HG03521 (cell line): Measurements from ENCODE around the gene DUSP22.
A peak's percentile ranks its signal among the peaks of the same experiment; 100 is the strongest.
"Not testable (repeated sequence)": the region's sequence is repeated elsewhere in the genome, so short reads cannot be mapped to it uniquely, and the experiment has no call there.

Experiments used
- ATAC-seq: cut with Tn5 transposase; IDR thresholded peaks from one replicate; pipeline ENCODE4 v1.9.1; 2021; ENCODE audit warnings: mild to moderate bottlenecking, moderate library complexity; ENCODE audit not compliant: unreplicated experiment

Gene DUSP22

DNA sequence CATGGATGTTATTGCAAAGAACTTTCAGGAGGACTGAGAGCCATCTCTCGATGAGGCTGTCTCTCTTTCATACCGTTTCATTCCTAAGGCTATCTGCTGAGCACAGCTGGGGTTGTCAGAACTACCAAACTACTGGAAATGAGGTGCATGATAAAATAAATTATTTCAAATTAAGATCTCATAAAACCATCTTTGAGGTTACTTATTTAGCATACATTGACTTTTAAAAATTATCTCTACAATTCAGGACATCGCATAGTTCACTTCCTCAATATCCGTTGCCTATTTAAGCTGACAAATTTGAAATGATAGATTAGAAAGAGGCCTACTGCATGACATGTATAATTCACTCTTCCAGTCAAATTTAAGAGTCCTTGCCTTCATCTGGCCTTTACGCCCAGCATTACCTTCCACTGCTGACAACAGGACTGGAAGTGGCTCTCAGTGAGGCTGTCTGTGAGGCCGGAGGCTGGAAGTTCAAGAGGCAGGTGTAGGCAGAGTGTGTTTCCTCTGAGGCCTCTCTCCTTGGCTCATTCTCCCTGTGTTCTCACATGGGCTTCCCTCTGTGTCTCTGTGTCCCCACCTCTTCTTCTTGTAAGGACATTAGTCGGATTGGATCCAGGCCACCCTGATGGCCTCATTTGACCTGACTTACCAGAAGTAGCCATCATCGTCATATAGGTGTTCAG, 12.8 kb upstream of the DUSP22 start:
- ATAC-seq, result no peak

DNA sequence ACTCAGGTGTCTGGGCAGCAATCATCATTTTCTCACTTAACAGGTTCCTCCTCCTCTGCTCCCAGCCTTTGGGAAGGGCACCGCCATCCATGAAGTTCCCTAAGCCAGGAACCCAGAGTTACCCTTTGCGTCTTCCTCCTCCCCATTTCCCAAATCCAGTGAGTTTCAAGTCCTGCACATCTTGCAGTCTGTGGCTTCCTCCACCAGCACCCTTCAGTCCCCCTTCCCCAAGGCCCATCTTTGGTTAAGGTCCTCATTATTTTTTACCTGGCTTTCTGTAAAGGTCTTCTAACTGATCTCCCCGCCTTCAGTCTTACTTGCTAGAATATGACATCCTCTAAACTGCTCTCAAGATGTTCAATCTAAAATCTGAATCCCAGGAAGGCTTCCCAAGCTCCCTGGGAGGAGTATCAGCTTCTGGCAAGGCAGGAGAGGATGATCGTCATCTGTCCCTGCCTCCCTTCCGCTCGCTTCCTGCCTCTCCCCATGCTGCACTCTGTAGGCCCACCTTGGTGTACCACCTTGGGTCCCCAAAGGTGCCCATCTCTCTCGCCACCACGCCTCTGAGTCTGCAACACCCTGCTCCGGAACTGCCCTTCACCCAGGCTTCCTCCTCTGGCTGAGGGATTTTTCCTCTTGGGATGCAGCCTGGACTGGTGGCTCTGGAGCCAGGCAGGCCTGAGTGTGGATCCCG, 11.4 kb upstream of the DUSP22 start:
- no peak for ATAC-seq

DNA sequence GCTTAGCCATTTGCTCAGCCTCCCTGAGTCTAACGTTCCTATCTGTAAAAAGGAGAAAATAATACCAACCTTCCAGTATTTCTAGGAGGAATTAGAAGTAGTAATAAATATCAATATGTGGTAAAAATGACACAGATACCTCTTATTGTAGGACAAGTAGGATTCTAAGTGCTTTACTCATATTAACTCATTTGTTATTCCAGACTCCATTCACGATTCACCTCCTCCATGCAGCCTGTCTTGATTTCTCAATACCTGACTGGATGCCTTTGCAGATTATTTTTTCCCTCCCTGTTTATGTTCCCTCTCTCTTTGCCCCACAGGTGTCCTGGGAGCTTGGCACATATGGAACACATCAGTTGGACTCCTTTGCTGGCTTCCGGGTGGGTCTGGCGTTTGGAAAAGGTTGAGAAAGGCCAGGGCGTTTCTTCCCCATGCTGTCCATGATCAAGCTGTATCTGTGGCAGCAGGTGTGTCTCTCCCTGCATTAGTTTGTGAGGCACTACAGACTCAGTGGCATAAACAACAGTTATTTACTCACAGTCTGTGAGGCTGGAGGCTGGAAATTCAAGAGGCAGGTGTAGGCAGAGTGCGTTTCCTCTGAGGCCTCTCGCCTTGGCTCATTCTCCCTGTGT, 10.7 kb upstream of the DUSP22 start:
- no peak for ATAC-seq

DNA sequence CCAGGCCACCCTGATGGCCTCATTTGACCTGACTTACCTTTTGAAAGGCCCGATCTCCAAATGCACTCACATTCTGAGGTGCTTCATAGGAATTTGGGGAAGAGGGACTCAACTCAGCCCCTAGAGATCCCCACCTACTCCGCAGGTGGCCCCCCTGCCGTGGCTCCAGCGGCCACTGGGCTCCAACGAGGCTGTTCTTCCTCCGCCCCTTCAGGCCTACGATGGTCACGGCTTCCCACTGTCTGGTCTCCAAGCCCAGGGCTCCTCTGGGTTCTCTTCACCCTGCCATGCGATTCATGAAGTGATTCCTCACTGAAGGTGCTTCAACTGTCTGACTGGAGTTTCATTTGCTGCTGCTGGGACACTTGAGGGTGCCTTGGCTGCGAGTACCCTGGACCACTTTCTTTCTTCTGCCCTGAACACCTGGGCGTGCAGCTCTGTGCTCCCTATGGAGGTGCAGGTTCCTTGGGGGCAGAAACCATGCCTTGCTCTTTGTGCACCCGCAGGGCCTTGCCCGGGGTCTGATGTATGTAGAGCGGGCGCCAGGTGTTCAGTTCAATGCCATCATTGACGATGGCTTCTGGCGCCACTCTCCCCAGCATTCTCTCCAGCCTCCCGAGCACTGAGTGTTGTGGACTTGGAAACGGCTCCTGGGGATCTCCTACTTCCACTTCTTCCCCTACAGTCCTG, 10.0 kb upstream of the DUSP22 start:
- no peak for ATAC-seq

DNA sequence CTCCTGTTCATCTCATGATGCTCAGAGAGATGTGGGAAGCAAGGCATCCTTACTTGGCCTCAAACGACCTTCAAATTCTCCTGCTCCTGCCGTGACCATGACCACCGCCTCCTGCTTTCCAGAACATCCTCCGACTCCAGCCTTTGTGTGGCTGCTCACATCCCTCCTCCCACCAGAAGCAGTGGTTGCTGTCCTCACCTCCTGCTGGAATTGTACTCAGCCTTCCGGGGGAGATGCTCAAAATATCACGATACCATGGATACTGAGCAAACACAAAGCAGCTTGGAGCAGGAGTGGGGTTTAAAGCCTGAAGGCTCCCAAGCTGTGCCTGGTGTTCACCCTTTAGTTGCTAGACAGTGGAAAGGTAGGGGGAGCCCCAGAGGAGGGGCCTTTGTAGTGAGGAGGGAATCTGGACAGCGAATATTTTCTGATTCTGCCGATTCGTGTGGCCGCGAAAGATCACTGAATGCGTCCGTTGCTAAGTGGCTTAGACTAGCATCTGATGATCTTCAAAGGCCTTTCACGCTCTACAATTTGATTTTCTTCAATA, 9.3 kb upstream of the DUSP22 start:
- no peak for ATAC-seq

DNA sequence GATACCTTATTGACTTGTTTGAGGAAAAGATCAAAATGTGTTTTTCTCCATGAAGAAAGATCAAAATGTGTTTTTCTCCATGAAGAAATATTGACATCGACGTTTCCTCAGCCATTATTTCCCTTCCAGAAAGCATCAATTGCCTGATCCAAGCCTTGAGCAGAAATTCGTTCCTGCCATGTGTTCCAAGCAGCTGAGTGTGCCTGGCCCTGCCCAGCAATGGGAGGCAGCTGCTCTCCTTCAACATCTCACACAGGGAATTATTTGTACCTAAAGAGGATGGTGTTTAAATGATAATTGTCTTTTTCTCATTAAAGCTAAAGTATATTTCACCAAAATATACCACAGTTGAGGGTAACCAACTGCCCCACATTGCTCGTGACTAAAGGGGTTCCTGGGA, 7.8 kb upstream of the DUSP22 start:
- ATAC-seq, result no peak

DNA sequence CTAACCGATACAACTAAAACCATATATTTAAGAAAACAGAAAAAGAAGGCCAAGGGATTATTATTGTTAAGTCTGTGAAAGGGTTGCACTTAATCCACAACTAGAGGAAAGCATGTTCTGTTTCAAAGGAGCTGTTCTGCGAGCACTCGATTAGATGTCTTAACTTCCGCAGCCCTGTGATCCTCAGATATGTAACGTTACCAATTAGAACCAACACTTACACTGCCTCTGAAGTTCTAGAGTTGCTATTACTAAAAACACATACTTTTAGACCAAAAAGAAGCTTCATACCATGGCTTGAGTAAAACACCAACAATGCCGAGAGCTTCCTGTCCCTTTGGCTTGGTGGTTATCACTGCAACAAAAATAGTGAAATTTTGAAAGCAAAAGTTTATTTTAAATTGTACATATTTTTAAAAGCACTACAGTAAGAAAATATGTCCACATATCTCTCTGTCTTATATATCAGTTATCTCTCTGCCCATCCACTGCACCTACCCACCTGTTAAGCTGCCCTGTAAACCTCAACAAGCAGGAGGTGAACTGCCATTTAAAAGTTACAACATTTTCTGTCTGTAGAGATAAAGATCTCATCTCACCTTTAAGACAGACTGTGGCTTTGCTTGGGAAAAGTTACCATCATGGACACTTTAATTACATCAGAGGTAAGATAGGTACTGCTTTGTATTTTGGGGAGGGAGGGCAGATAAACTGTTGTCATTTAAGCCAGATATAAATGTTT, 7.1 kb upstream of the DUSP22 start:
- ATAC-seq, result no peak

DNA sequence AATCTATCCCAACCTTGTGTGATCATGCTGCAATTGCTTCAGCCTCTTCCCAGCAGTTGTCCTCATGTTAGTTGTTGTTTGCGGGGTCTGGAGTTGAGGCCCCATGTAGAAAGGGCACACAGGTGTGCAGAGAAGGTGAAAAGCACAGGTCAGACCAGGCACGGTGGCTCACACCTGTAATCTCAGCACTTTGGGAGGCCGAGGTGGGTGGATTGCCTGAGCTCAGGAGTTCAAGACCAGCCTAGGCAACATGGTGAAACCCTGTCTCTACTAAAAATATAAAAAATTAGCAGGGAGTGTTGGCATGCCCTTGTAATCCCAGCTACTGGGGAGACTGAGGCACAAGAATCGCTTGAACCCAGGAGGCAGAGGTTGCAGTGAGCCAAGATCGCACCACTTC, 6.4 kb upstream of the DUSP22 start:
- not testable (repeated sequence) for ATAC-seq

DNA sequence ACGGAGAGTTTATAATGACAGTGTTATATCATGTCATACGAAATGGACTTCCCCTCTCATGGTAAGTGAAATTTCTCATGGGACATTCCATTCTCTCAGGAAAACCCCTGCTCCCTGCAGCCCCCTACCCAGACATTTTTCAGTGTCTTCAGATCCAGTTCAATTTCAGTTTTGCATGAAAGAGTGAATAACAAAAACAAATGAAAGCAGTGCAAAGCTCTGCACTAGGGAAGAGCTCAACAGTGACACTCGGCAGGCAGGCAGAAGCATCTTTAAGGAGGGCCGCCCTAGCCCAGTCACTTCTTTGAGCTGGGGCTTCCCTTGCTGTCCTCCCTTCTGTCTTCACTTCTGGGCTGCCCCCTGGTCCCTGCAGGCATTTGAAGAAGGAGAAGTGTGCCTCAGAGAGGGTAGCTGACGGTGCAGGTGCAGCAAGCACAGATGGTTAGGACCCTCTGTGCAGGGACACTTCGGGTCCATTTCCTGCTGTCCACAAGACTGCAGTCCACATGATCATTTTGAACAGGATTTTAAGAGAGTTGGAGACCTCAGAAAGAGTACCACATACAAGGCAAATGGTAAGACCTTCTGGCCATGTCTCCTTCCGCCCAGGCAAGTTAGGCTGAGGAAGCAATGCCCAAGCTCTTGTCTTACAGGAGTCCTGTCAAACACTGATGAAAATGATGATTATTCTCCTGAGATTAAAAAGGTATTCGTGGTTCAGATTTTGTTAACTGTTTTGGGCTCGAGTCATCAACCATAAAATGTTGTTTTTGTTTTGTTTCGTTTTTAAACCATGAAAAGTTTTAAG, 5.4 kb upstream of the DUSP22 start:
- no peak for ATAC-seq

DNA sequence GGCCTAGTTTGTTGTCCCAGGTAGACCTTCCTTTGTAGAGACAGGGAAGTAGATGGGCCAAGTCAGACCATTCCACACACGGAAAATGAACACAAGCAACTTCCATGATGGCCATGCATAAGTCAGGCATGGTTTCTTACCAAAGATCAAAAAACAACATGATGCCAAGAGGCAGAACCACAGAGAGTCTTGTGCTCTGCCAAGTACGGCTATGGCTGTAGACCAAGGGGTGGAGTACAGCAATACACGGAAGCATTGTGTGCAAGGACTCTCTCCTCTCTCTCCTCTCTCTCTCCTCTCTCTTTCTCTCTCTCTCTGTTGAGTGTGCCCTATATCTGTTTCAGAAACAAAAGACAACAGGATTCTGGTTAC, 4.8 kb upstream of the DUSP22 start:
- no peak for ATAC-seq

DNA sequence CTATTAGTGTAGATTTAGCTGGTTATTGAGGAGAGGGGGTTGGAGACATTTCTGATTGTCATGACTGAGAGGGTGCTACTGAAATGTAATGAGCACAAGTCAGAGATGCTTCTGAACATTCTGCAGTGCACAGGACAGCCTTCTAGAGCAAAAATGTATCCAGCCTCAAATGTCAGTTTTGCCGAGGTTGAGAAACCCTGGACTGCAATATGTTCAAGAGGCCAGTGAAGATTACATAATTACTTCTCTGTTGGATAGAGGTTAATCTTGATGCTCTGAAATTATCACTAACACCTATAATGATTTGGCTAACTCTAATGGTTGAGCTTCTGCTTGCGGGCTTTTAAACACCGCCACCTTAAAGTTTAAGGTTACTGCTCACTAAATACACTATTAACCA, 3.4 kb upstream of the DUSP22 start:
- ATAC-seq, result no peak

DNA sequence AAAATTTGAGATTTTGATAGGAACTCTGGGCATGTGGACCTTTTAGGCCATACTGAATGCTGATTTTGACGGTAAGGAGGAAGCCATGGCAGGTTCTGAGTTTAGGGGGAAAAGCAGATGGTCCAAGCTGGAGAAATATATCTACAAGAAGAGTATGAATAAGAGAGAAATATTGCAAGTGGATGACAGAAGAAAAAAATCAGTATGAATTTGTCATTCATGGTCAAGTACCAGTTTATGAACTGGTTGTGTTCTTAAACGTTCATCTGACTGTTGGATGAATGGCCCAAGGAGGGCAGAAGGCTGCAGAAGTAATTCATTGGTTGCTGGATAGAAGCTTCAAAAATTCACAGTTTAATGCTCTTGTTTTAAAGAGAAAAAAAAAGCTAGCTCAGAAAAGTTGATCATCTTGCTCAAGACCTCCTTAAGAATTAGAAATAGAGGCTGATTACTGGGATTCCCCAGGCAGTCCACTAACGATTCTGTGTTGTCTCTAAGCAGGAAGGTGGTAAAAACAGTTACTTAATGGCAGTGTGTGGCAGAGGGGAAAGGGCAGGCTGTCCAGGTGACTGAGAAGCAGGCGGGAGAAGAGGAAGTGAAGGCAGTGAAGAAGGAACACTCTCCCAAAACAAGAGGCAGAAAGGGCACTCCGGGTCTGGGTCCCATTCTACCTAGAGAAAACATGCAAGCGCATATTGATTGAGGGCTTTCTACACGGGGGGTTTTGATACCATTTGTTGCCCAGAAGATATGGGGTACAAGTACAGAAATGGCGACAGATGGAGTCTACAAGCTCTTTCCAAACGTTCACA, 2.0 kb upstream of the DUSP22 start:
- no peak for ATAC-seq

DNA sequence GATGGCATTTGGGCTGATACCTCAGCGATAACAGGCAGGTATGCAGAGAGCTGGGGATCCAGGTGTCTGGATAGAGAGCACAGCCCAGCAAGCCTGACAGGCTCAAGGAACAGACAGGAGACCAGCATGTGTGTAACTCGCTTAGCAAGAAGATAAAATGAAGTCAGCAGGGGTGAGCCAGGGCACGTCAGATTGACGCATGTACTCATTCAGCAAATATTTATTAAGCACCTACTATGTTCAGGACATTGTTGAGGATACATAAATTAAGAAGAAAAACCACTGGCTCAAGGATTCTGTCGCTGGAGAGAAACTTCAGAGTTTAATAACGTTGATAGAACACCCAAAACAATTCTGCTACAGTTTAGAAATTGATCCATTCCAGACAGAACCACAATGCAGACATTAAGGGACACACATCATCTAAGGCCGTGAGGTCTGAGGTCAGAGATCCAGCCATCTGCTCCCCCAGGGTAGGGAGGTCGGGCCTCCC, 1.0 kb upstream of the DUSP22 start:
- ATAC-seq, result no peak

DNA sequence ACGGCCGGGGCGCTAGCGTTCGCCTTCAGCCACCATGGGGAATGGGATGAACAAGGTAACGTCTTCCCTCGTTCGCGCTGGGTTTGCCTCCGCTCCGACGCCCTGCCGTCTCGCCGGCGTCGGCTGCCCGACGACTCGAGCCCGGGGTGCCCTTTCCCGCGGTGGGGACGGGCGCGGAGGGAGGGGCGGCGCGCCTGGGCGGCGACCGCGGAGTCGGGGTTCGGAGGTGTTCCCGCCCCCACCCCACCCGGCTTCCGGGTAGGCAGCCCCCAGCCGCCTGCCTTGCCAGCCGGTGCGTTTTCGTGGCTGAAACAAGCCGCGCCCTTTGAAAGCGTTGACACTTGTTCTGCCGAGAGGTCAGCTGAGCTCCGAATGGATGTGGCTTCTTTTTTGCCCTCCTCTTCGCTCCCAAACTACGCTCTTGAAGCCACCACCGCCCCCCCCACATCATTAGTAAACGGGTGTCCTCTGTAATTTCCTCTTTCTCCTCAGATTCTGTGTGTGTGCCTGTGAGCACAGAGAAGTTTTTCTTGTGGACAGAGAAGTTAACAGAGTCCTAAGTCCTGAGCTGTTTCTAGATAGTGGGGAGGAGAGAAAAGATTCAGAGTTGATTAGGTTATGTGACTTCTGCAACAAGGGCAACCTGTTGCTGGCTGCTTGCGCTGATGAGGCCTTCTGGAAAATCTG, 362 bp downstream of the DUSP22 start:
- peak; percentile 27 for ATAC-seq

DNA sequence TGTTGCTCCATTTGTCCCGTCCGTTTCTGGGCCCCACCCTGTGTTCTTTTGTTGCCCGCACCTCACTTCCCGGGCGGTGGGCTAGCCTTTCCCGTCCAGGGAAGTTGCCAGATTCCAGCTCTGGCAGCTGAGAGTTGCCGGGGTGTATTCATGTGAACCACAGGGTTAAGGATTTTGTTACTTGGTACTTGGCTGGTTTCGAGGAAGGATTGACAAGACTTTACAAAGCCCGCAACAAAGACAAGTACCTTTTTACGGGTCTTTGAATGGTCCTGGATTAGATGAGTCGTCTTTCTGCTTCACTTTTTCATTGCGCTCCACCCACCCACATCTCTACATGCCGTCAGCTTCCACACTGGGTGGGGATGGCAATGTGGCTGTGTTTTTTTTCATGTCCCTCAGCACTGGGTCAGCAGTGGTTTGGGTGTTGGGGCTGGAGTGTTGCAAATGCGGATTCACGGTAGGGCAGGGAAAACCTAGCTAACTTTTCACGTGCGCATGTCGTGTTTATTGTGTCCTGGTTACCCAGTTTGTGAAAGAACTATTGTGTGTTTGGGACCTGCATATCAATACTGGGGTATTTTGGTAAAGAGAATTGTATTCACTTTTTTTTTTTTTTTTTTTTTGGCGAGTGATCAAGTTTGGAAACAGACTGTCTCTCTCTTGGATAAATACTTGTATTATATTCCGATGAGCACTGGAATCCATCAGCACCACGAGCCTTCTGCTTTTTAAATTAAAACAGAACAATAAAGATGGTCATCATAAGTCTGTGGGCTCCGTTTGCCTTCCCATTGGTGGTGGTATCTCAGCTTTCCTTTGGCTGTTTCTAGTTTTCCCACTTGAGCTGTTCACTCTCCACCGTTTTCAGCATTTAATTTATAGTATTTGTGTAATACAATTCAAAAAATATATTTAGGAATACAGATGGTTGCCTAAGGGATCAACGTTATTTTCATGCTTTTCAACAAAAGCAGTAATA, 1.2 kb downstream of the DUSP22 start:
- no peak for ATAC-seq

DNA sequence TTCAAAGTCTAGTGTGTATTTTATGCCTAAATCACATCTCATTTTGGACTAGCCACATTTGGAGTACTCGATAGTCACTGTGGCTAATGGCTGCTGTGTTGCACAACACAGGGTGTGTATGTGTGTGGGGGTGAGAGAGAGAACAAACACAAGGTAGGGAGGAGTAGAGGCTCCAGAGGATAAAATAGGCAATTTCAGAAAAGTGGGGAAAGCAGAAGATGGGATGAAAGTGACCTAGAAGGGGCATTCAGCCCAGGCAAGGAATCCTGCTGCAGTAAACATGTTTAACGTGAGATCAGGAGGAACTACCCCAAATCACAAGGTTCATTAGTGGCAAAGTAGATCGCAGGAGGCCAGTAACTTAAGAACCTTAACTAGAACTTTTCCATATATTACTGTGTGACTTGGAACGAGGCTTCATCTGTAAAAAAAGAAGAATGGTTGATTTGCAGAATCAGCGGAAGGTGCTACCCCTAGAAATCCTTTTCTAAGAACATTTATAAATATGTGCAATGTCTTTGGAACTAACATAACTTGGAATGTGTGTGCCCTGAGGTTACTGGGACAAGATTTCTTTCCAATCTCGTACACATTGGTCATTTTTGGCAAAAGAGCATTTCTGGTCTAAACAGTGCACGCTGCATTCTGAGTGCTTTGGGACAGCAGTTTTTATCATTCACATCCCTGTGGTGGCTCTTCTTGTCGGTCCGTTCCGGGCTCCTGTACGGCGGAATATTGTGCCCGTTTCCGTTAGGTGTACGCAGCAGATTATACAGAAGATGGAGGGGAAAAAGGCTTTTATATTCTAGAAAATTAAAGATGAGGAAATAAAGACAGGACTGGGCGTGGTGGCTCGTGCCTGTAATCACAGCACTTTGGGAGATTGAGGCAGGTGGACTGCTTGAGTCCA, 2.6 kb downstream of the DUSP22 start:
- no peak for ATAC-seq
